NCI-H510A (cell line): ENCODE results near the gene MOXD1.

Experiments used
- DNase-seq: peaks from one replicate; lab custom pipeline; 2025; lab: John Stamatoyannopoulos, UW

The MOXD1 gene

DNA sequence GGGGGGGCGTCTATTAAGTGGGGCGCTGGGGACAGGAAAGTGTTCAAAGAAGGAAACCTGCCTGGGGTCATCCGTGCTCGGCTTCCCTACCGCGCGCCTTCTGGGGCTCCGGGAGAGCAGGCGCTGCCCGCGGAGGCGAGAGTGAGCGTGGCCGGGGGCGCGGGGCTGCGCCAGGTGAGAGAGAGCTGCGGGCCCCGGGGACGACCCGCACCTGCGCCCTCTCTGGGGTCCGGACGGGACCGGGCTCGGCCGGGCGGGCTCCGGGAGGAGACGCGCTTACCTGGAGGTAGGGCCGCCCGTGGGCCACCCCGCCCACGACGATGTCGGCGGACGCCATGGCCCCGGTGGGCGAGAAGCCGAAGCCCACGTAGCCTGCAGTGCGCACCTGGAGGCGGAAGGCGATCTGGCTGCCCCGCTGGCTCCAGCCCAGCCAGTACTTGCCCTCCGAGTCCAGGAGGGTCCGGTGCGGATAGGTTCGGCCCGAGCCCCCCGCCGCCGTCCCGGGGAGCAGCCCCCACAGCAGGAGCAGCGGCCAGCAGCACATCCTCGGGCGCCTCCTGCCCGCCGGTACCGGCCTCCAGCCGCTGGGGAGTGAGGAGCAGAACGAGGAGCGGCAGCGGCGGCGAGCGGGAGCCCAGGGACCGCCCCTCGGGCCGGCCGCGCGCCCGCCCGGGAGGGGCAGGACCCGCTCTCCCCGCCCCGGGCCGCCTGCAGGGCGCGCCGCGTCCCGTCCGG lies at the start of gene MOXD1:
Gene MOXD1, minus strand, starts transcription at position 593 of the 735 bp plus-strand sequence. Its CDS starts 49 bp downstream, at position 544.
- DNase-seq: no peak

DNA sequence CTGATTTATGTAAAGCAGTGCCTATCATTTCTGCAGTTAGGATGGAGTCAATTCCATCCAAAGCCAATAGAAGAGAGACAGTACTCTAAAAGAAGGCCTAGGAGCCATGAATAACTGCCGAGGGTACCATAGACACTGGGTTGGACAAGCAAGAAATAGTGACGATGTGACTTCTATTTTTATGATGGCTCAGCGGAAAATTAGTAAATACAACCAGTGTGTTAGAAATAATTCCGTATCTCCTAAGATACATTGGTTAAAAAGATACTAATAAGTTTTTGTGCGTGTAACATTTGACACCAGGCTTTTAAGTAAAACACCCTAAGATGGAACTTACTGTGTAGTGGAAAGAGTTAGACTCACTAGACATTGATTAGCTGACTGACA lies 45.6 kb upstream of the MOXD1 start:
- DNase-seq: no peak

GRCh38 chr6:132446141-132446854 lies 45.0 kb upstream of the MOXD1 start:
- no peak for DNase-seq

GRCh38 chr6:132445201-132445951 lies 44.1 kb upstream of the MOXD1 start:
- no peak for DNase-seq

GRCh38 chr6:132443206-132443605 lies 41.9 kb upstream of the MOXD1 start:
- no peak for DNase-seq

DNA sequence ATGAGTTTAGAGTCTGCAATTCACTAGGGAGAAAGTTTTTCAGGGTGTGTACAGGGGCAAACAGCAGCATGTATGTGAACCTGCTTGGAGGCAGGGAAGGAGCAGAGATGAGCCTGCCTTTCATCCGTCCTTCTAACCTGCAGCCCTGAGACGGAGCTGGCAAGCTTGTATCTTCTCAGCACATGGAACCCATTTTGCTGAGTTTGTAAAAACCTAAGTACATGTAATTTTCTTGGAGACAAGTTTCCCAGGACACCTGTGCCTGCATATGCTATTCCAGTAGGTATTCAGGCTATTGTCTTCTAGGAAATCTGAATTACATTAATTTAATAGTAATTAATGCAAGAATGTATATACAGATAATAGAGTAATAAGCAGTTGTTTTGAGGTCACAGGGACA lies 28.8 kb upstream of the MOXD1 start:
- no peak for DNase-seq

- no peak for DNase-seq
These were observed 23.9 kb upstream of the MOXD1 start for GRCh38 chr6:132425176-132425575.

GRCh38 chr6:132423839-132424238 lies 22.6 kb upstream of the MOXD1 start:
- no peak for DNase-seq

GRCh38 chr6:132418235-132418965 lies 17.1 kb upstream of the MOXD1 start:
- no peak for DNase-seq

DNA sequence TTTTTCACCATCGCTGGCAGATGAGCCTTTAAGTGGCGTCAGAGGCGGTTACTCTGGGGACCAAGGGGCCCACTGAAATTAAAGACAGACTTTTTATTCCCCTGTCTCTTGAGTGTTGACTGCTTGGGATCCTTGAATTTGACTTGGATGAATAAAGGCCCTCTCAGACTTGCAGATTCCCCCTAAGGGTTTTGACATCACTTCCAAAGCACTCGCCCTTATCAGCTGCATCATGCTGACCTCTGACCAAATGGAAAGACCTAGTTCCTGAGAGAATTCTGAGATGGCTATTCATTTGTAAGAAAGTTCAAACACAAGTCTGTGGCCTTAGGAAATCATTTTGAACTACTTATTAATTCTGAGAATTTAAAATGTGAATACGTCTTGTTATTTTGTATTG lies 13.5 kb upstream of the MOXD1 start:
- no peak for DNase-seq

- no peak for DNase-seq
These were observed 13.0 kb upstream of the MOXD1 start for GRCh38 chr6:132414322-132414721.

DNA sequence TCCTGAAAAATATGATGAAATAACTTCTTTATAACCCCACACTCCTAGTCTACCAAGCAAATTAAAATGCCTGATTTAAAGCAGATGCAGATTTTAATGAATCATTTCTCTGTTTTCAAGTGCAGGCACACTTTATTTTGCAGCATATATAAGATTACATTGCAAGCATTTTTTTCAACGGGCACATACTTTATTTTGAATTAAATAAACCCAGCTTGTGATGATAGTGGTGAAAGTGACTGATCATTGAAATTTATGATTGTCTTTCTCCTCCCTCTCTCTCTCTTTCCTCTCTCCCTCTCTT lies 12.2 kb upstream of the MOXD1 start:
- DNase-seq: no peak

- DNase-seq: no peak
These were observed 11.6 kb upstream of the MOXD1 start for GRCh38 chr6:132412656-132413498.

- no peak for DNase-seq
These were observed 10.0 kb upstream of the MOXD1 start for GRCh38 chr6:132411296-132411695.

DNA sequence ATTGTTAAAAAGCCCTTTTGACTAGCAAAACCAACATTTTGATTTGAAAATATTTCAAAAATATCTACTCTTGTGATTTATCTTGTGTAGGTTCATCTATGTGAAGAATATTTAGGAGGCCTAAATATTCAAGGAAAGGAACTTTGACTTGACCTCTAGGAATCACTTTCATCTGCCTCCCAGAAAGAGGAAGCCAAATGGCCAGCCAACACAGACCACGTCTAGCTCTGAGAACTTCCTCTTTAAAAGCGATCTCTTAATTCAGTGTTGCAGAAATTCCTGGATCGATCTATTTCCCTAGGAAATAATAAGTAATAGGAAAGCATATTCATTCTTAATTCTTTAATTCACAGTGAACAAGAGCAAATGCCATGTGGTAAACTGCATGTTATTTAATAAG lies 9.6 kb upstream of the MOXD1 start:
- DNase-seq: no peak

- no peak for DNase-seq
These were observed 4.1 kb upstream of the MOXD1 start for GRCh38 chr6:132405143-132405915.

DNA sequence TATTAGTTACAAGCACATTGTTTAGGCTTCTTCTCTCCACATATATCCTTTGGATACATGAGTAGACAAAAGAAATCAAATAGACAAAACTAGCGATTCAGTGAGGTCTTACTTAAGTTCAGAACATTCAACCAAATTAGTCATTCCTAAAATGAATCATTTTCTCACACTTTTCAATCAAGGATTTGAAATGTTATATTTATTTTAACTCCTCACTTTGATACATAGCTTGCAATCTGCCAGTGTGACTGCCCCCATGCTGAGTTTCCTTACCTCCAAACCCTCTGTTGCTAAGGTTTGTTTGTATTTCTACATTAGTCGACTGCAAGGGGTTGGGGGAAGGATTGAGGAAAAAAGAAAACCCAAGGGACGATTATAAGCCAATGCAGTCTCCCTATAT lies 3.5 kb upstream of the MOXD1 start:
- no peak for DNase-seq

- DNase-seq: no peak
These were observed 3.1 kb upstream of the MOXD1 start for GRCh38 chr6:132404330-132404729.

GRCh38 chr6:132401618-132402285 lies 477 bp upstream of the MOXD1 start:
- DNase-seq: no peak

GRCh38 chr6:132400555-132400882 lies 756 bp downstream of the MOXD1 start:
- no peak for DNase-seq
